HepG2 (cell line): ENCODE data around the gene CHPF. TPM values are rescaled to one million over a fixed set of nuclear protein-coding genes. Genes with fewer than 3 reads are reported as not detected.
A peak's percentile ranks its signal among the peaks of the same experiment; 100 is the strongest.

Source experiments
- GLI4 ChIP-seq: sonication (generic); formaldehyde crosslinking; IDR thresholded peaks from 2 replicates; pipeline ENCODE4 v1.5.1; 2020; ENCODE audit warnings: missing genetic modification reagents, mild to moderate bottlenecking, moderate library complexity, borderline replicate concordance
- GTF2F1 ChIP-seq: fragments of 150-350 bp; IDR thresholded peaks from 2 replicates; pipeline ENCODE4 v1.6.1; 2014; ENCODE audit warnings: low read length
- TEAD2 ChIP-seq: sonication (generic); formaldehyde crosslinking; IDR thresholded peaks from 2 replicates; pipeline ENCODE4 v1.9.0; 2021; ENCODE audit warnings: missing genetic modification reagents
- YY1 ChIP-seq: IDR thresholded peaks from 2 replicates; pipeline ENCODE4 v1.6.1; 2011; ENCODE audit warnings: low read length, low read depth, moderate library complexity, mild to moderate bottlenecking; ENCODE audit not compliant: insufficient read depth, insufficient replicate concordance
- ZNF678 ChIP-seq: sonication (generic); formaldehyde crosslinking; IDR thresholded peaks from 2 replicates; pipeline ENCODE4 v1.4.0; 2020; ENCODE audit warnings: mild to moderate bottlenecking, missing genetic modification reagents
- ZNF7 ChIP-seq: IDR thresholded peaks from 2 replicates; pipeline ENCODE4 v1.6.1; 2016; ENCODE audit warnings: missing biosample characterization, missing genetic modification reagents
- polyA plus RNA-seq, 8 experiments: library from polyadenylated mRNA; depleted of rRNA in 3 of 8; stranded (reverse) in 7 of 8; unstranded in 1 of 8; fragments of >200 nt; fragmentation: Illumina TruSeq in 4 of 8; extraction: Trizol in 4 of 8; gene quantifications; 2 replicates each; pipeline versions ENCODE4 v1.2.1 to v1.2.3, GENCODE V29; 2011 to 2016; ENCODE audit warnings: low read depth in 4 of 8, missing spikeins in 1 of 8, mixed read lengths in 1 of 8; ENCODE audit not compliant: insufficient read depth in 1 of 8
- total RNA-seq, 5 experiments: library from RNA; depleted of rRNA; stranded (reverse); fragments of >200 nt; fragmentation: Illumina TruSeq; extraction: Trizol; gene quantifications; 2 replicates each; pipeline ENCODE4 v1.2.3, GENCODE V29; 2016; ENCODE audit warnings: low read depth in 1 of 5
- TF ChIP-seq, protein P1 (sequence below): sonication (generic); formaldehyde crosslinking; IDR thresholded peaks from 2 replicates; pipeline ENCODE4 v1.8.1; 2023; ENCODE audit warnings: mild to moderate bottlenecking, moderate library complexity, missing genetic modification reagents
- TF ChIP-seq, protein P2 (sequence below): sonication (generic); formaldehyde crosslinking; IDR thresholded peaks from 2 replicates; pipeline ENCODE4 v1.4.0; 2020; ENCODE audit warnings: missing genetic modification reagents
- TF ChIP-seq, protein P3 (sequence below): sonication (generic); formaldehyde crosslinking; IDR thresholded peaks from 2 replicates; pipeline ENCODE4 v1.5.0; 2020; ENCODE audit warnings: missing genetic modification reagents
- TF ChIP-seq, protein P4 (sequence below): sonication (generic); formaldehyde crosslinking; IDR thresholded peaks from 2 replicates; pipeline ENCODE4 v1.8.1; 2023; ENCODE audit warnings: missing genetic modification reagents, mild to moderate bottlenecking, borderline replicate concordance
- TF ChIP-seq, protein P5 (sequence below): sonication (generic); formaldehyde crosslinking; IDR thresholded peaks from 2 replicates; pipeline ENCODE4 v1.5.1; 2020; ENCODE audit warnings: mild to moderate bottlenecking, missing genetic modification reagents, borderline replicate concordance
- TF ChIP-seq, protein P6 (sequence below): sonication (generic); formaldehyde crosslinking; IDR thresholded peaks from 2 replicates; pipeline ENCODE4 v1.4.0; 2020; ENCODE audit warnings: missing genetic modification reagents
- TF ChIP-seq, protein P7 (sequence below): sonication (generic); formaldehyde crosslinking; IDR thresholded peaks from 2 replicates; pipeline ENCODE4 v1.5.0; 2020; ENCODE audit warnings: missing genetic modification reagents
- TF ChIP-seq, protein P8 (sequence below): sonication (generic); formaldehyde crosslinking; IDR thresholded peaks from 2 replicates; pipeline ENCODE4 v1.8.0; 2022; ENCODE audit warnings: missing genetic modification reagents, mild to moderate bottlenecking, borderline replicate concordance

The CHPF gene
- total and polyA plus RNA-seq, 2 of the 13 experiments (the other 11 are each of a cell fraction or from before 2014, with no cell fraction given), result 79.6 to 111 TPM

DNA sequence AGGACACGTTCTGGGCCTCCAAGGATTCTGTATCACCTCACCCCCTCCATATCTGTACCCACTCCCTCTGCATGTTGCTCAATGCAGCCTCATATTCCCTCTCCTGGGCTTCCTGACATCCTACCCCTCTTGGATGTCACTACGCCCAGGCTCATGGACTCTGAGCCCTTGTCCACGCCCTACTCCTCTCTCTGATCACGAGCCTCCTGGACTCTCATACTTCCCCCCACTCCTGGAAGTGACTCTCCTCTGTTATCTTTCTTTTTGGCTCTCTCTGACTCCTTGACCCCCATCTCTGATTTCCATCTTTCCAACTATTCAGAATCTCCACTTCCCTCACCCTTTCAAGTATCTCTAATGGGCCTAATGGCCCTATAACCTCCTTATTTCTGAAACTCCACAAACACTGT lies 2.3 kb upstream of the CHPF start (continued):
- TF ChIP-seq GLI4 (CRISPR knock-in tag), result no peak
- TF ChIP-seq TEAD2 (CRISPR knock-in tag), result no peak
- peak; percentile 8 for TF ChIP-seq YY1
- TF ChIP-seq, protein P1, sequence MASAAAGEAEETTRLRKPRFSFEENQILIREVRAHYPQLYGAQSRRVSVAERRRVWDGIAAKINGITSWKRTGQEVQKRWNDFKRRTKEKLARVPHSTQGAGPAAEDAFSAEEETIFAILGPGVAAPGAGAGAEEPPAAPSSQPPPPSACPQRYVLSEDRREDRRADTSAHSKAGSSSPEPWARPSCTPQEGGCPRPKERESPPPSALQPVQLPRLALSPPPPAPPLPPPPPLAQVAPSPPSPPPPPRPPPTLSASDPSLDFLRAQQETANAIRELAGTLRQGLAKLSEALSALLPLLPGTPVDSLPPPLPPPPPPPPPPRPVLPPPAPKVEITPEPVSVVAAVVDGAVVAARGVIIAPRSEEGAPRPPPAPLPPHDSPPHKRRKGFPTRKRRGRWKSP, result peak; percentile 61; the same call in 1 of the 2 replicates
- TF ChIP-seq, protein P2, sequence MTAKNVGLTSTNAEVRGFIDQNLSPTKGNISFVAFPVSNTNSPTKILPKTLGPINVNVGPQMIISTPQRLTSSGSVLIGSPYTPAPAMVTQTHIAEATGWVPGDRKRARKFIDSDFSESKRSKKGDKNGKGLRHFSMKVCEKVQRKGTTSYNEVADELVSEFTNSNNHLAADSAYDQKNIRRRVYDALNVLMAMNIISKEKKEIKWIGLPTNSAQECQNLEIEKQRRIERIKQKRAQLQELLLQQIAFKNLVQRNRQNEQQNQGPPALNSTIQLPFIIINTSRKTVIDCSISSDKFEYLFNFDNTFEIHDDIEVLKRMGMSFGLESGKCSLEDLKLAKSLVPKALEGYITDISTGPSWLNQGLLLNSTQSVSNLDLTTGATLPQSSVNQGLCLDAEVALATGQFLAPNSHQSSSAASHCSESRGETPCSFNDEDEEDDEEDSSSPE (CRISPR knock-in tag), result no peak
- TF ChIP-seq GTF2F1, result no peak
- TF ChIP-seq, protein P3, sequence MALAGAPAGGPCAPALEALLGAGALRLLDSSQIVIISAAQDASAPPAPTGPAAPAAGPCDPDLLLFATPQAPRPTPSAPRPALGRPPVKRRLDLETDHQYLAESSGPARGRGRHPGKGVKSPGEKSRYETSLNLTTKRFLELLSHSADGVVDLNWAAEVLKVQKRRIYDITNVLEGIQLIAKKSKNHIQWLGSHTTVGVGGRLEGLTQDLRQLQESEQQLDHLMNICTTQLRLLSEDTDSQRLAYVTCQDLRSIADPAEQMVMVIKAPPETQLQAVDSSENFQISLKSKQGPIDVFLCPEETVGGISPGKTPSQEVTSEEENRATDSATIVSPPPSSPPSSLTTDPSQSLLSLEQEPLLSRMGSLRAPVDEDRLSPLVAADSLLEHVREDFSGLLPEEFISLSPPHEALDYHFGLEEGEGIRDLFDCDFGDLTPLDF, result no peak
- TF ChIP-seq, protein P4, sequence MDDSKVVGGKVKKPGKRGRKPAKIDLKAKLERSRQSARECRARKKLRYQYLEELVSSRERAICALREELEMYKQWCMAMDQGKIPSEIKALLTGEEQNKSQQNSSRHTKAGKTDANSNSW (CRISPR knock-in tag), result no peak
- TF ChIP-seq, protein P5, sequence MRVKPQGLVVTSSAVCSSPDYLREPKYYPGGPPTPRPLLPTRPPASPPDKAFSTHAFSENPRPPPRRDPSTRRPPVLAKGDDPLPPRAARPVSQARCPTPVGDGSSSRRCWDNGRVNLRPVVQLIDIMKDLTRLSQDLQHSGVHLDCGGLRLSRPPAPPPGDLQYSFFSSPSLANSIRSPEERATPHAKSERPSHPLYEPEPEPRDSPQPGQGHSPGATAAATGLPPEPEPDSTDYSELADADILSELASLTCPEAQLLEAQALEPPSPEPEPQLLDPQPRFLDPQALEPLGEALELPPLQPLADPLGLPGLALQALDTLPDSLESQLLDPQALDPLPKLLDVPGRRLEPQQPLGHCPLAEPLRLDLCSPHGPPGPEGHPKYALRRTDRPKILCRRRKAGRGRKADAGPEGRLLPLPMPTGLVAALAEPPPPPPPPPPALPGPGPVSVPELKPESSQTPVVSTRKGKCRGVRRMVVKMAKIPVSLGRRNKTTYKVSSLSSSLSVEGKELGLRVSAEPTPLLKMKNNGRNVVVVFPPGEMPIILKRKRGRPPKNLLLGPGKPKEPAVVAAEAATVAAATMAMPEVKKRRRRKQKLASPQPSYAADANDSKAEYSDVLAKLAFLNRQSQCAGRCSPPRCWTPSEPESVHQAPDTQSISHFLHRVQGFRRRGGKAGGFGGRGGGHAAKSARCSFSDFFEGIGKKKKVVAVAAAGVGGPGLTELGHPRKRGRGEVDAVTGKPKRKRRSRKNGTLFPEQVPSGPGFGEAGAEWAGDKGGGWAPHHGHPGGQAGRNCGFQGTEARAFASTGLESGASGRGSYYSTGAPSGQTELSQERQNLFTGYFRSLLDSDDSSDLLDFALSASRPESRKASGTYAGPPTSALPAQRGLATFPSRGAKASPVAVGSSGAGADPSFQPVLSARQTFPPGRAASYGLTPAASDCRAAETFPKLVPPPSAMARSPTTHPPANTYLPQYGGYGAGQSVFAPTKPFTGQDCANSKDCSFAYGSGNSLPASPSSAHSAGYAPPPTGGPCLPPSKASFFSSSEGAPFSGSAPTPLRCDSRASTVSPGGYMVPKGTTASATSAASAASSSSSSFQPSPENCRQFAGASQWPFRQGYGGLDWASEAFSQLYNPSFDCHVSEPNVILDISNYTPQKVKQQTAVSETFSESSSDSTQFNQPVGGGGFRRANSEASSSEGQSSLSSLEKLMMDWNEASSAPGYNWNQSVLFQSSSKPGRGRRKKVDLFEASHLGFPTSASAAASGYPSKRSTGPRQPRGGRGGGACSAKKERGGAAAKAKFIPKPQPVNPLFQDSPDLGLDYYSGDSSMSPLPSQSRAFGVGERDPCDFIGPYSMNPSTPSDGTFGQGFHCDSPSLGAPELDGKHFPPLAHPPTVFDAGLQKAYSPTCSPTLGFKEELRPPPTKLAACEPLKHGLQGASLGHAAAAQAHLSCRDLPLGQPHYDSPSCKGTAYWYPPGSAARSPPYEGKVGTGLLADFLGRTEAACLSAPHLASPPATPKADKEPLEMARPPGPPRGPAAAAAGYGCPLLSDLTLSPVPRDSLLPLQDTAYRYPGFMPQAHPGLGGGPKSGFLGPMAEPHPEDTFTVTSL (CRISPR knock-in tag), result no peak
- TF ChIP-seq, protein P6, sequence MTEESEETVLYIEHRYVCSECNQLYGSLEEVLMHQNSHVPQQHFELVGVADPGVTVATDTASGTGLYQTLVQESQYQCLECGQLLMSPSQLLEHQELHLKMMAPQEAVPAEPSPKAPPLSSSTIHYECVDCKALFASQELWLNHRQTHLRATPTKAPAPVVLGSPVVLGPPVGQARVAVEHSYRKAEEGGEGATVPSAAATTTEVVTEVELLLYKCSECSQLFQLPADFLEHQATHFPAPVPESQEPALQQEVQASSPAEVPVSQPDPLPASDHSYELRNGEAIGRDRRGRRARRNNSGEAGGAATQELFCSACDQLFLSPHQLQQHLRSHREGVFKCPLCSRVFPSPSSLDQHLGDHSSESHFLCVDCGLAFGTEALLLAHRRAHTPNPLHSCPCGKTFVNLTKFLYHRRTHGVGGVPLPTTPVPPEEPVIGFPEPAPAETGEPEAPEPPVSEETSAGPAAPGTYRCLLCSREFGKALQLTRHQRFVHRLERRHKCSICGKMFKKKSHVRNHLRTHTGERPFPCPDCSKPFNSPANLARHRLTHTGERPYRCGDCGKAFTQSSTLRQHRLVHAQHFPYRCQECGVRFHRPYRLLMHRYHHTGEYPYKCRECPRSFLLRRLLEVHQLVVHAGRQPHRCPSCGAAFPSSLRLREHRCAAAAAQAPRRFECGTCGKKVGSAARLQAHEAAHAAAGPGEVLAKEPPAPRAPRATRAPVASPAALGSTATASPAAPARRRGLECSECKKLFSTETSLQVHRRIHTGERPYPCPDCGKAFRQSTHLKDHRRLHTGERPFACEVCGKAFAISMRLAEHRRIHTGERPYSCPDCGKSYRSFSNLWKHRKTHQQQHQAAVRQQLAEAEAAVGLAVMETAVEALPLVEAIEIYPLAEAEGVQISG (CRISPR knock-in tag), result peak; percentile 72
- TF ChIP-seq ZNF7 (CRISPR knock-in tag), result no peak
- TF ChIP-seq, protein P7, sequence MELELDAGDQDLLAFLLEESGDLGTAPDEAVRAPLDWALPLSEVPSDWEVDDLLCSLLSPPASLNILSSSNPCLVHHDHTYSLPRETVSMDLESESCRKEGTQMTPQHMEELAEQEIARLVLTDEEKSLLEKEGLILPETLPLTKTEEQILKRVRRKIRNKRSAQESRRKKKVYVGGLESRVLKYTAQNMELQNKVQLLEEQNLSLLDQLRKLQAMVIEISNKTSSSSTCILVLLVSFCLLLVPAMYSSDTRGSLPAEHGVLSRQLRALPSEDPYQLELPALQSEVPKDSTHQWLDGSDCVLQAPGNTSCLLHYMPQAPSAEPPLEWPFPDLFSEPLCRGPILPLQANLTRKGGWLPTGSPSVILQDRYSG (CRISPR knock-in tag), result no peak
- no peak for TF ChIP-seq ZNF678 (CRISPR knock-in tag)
- TF ChIP-seq, protein P8, sequence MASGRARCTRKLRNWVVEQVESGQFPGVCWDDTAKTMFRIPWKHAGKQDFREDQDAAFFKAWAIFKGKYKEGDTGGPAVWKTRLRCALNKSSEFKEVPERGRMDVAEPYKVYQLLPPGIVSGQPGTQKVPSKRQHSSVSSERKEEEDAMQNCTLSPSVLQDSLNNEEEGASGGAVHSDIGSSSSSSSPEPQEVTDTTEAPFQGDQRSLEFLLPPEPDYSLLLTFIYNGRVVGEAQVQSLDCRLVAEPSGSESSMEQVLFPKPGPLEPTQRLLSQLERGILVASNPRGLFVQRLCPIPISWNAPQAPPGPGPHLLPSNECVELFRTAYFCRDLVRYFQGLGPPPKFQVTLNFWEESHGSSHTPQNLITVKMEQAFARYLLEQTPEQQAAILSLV, result 0 out of 2 replicates have a peak, but pooled peaks have one; percentile 38
